Neural progenitor cell (in vitro differentiated cells): Measurements from ENCODE around the gene CD8B.

ENCODE experiments used
- CTCF ChIP-seq: fragments of 200-600 bp; sonication (generic); IDR thresholded peaks from 2 replicates; pipeline ENCODE4 v1.5.1; 2017; ENCODE audit warnings: antibody characterized with exemption, mild to moderate bottlenecking
- EZH2 ChIP-seq: fragments of 200-600 bp; sonication (generic); IDR thresholded peaks from 2 replicates; pipeline ENCODE4 v1.6.1; 2017; ENCODE audit warnings: antibody characterized with exemption, mild to moderate bottlenecking, moderate library complexity
- EZH2phosphoT487 ChIP-seq: fragments of 200-600 bp; sonication (generic); IDR thresholded peaks from 2 replicates; pipeline ENCODE4 v1.6.1; 2017; ENCODE audit warnings: antibody characterized with exemption

- TF ChIP-seq CTCF = no peak
- TF ChIP-seq EZH2phosphoT487 = no peak
- TF ChIP-seq EZH2 = no peak
Measured at GRCh38 chr2:86807468-86808275, 54.0 kb downstream of the CD8B start.
